Small intestine (tissue), 7 donors: ENCODE data around the gene SDR42E2. TPM values are rescaled to one million over a fixed set of nuclear protein-coding genes. Genes with fewer than 3 reads are reported as not detected.

Experiments
- DNase-seq, 2 donors: peaks; one replicate each; pipeline versions ENCODE4 v3.0.0 to v3.0.0-alpha.2; 2013
- FAIRE-seq: peaks from 2 replicates; lab custom pipeline; 2012; peaks lifted over from hg19 to GRCh38; lab: Jason Lieb, UNC
- H3K27ac ChIP-seq, 3 donors: one replicate each; pipeline ENCODE4 v1.5.1; 2013; ENCODE audit warnings: low read length in 2 of 3, mild to moderate bottlenecking in 2 of 3, control low read depth in 1 of 3, inconsistent platforms in 1 of 3, low read depth in 1 of 3, moderate library complexity in 1 of 3
- H3K27me3 ChIP-seq, 3 donors: one replicate each; pipeline ENCODE4 v1.6.1; 2013; ENCODE audit warnings: low read length in 3 of 3, inconsistent platforms in 1 of 3; ENCODE audit not compliant: control insufficient read depth in 3 of 3, insufficient read depth in 3 of 3
- H3K36me3 ChIP-seq, 3 donors: one replicate each; pipeline ENCODE4 v1.6.1; 2013; ENCODE audit warnings: low read length in 3 of 3, inconsistent platforms in 1 of 3, low read depth in 1 of 3, mild to moderate bottlenecking in 1 of 3, moderate library complexity in 1 of 3; ENCODE audit not compliant: control insufficient read depth in 3 of 3, insufficient read depth in 2 of 3
- H3K4me1 ChIP-seq, 3 donors: one replicate each; pipeline ENCODE4 v1.6.1; 2013; ENCODE audit warnings: low read length in 2 of 3, inconsistent platforms in 1 of 3, low read depth in 1 of 3, mild to moderate bottlenecking in 1 of 3, moderate library complexity in 1 of 3; ENCODE audit not compliant: control insufficient read depth in 3 of 3, insufficient read depth in 2 of 3
- H3K4me3 ChIP-seq, 3 donors: one replicate each; pipeline ENCODE4 v1.5.1; 2013; ENCODE audit warnings: low read length in 3 of 3, control low read depth in 1 of 3, inconsistent platforms in 1 of 3, low read depth in 1 of 3, mild to moderate bottlenecking in 1 of 3, moderate library complexity in 1 of 3
- H3K9me3 ChIP-seq, 2 donors: one replicate each; pipeline ENCODE4 v1.6.1; 2013; ENCODE audit warnings: low read depth in 1 of 2, low read length in 1 of 2; ENCODE audit not compliant: control insufficient read depth in 2 of 2, insufficient read depth in 1 of 2
- WGBS, 3 donors: extraction: QIAGEN DNeasy Blood & Tissue Kit; methylation state at CpG; one replicate each; pipeline ENCODE4 v1.1.7; 2013; 5-methylcytosine and 5-hydroxymethylcytosine counted together
- polyA plus RNA-seq, 4 donors: library from polyadenylated mRNA; stranded (reverse) in 3 of 4; unstranded in 1 of 4; fragments of 200-250 nt in 3 of 4; fragments of 120-200 nt in 1 of 4; gene quantifications; one replicate each; pipeline versions ENCODE4 v1.2.1 to v1.2.3, GENCODE V29; 2013
- donor health status: healthy with polysubstance abuse.
- donor health status: control.
- donor health status: control.
- donor health status: Bipolar disorder and iron deficiency.
- donor health status: healthy.

The SDR42E2 gene
- polyA plus RNA-seq, 4 donors, result 0.01 to 0.03 TPM; not detected in 2

GRCh38 chr16:22190776-22191531 is 28.6 kb downstream of the SDR42E2 start:
- no peak for FAIRE-seq
- WGBS, 3 donors, result 1% methylated on average over 40 to 43 of the region's 43 CpGs

GRCh38 chr16:22191532-22192260 is 29.4 kb downstream of the SDR42E2 start:
- FAIRE-seq (no peak), DNase-seq (peak; percentile 40 to 71)
- no peaks in the 10 kb centered on the region for H3K27me3 ChIP-seq
- WGBS, 3 donors, result 2 to 7% (median 5%) methylated on average over 9 of the region's 9 CpGs
- H3K36me3 ChIP-seq, result no peaks in the 10 kb centered on the region
- H3K9me3 ChIP-seq, result no peaks in the 10 kb centered on the region
- peaks cover 8 to 23% (median 8%) of the 10 kb centered on the region in 3 donors for H3K4me1 ChIP-seq
- peak overlapping the region in 2 of 3 donors; percentile 47 to 50 for H3K4me3 ChIP-seq
- peak overlapping the region; percentile 91 to 98 (median 97) for H3K27ac ChIP-seq

More at GRCh38 chr16:22190776-22191531, 28.6 kb downstream of the SDR42E2 start:
- peak overlapping the region; percentile 26 to 50 (median 47) for H3K4me3 ChIP-seq
- no peaks in the 10 kb centered on the region for H3K36me3 ChIP-seq
- DNase-seq, result peak; percentile 100
- H3K27ac ChIP-seq, result peak overlapping the region; percentile 91 to 99 (median 97)
- peaks cover 8 to 23% (median 8%) of the 10 kb centered on the region in 3 donors for H3K4me1 ChIP-seq
- H3K9me3 ChIP-seq, result no peaks in the 10 kb centered on the region
- H3K27me3 ChIP-seq, result no peaks in the 10 kb centered on the region

- Histone ChIP-seq H3K36me3 (no peaks in the 10 kb centered on the region), H3K27ac (peak overlapping the region; percentile 35 to 97 (median 95)), H3K4me3 (peak overlapping the region in 1 of 3 donors; percentile 50), H3K9me3 (no peaks in the 10 kb centered on the region), H3K27me3 (no peaks in the 10 kb centered on the region), H3K4me1 (peaks cover 8 to 23% (median 8%) of the 10 kb centered on the region in 3 donors)
- peak; percentile 75 to 77 for DNase-seq
- FAIRE-seq, result no peak
- 18 to 25% (median 23%) methylated on average over 16 of the region's 16 CpGs for WGBS, 3 donors
Measured at GRCh38 chr16:22192261-22193062, 30.2 kb downstream of the SDR42E2 start.

GRCh38 chr16:22193063-22193411 is 30.7 kb downstream of the SDR42E2 start:
- DNase-seq (no peak), FAIRE-seq (no peak)
- peaks cover 8 to 23% (median 8%) of the 10 kb centered on the region in 3 donors for H3K4me1 ChIP-seq
- H3K27me3 ChIP-seq, result no peaks in the 10 kb centered on the region
- H3K9me3 ChIP-seq, result no peaks in the 10 kb centered on the region
- H3K36me3 ChIP-seq, result no peaks in the 10 kb centered on the region
- peak overlapping the region in 2 of 3 donors; percentile 95 to 97 for H3K27ac ChIP-seq
- no peak overlapping the region for H3K4me3 ChIP-seq
- 90 to 94% (median 92%) methylated on average over 2 of the region's 2 CpGs for WGBS, 3 donors

- no peaks in the 10 kb centered on the region for H3K27me3 ChIP-seq
- 61 to 77% (median 64%) methylated on average over 9 of the region's 9 CpGs for WGBS, 3 donors
- no peaks in the 10 kb centered on the region for H3K36me3 ChIP-seq
- no peaks in the 10 kb centered on the region for H3K9me3 ChIP-seq
- H3K4me3 ChIP-seq, result no peak overlapping the region
- H3K4me1 ChIP-seq, result peaks cover 0 to 9% (median 6%) of the 10 kb centered on the region in 3 donors
- peak overlapping the region in 1 of 3 donors; percentile 41 for H3K27ac ChIP-seq
- FAIRE-seq (no peak), DNase-seq (no peak)
Measured at GRCh38 chr16:22194707-22195444, 32.6 kb downstream of the SDR42E2 start.

- Histone ChIP-seq H3K27ac (peak overlapping the region in 1 of 3 donors; percentile 41), H3K4me1 (peaks cover 0 to 9% (median 6%) of the 10 kb centered on the region in 3 donors), H3K4me3 (no peak overlapping the region), H3K27me3 (no peaks in the 10 kb centered on the region), H3K9me3 (no peaks in the 10 kb centered on the region), H3K36me3 (no peaks in the 10 kb centered on the region)
- DNase-seq (no peak), FAIRE-seq (no peak)
Measured at GRCh38 chr16:22195445-22195694, 33.1 kb downstream of the SDR42E2 start.

GRCh38 chr16:22195695-22196558 is 33.6 kb downstream of the SDR42E2 start:
- H3K4me3 ChIP-seq, result peak overlapping the region; percentile 21 to 49 (median 46)
- no peaks in the 10 kb centered on the region for H3K9me3 ChIP-seq
- WGBS, 3 donors, result 0 to 2% (median 0%) methylated on average over 39 of the region's 39 CpGs
- peaks cover 0 to 9% (median 6%) of the 10 kb centered on the region in 3 donors for H3K4me1 ChIP-seq
- DNase-seq (peak; percentile 89 to 95), FAIRE-seq (no peak)
- H3K27ac ChIP-seq, result peak overlapping the region in 2 of 3 donors; percentile 39 to 47
- no peaks in the 10 kb centered on the region for H3K27me3 ChIP-seq
- H3K36me3 ChIP-seq, result no peaks in the 10 kb centered on the region
